Measurements from ENCODE around the gene TMEM130. TPM values are rescaled to one million over a fixed set of nuclear protein-coding genes. Genes with fewer than 3 reads are reported as not detected.
A peak's percentile ranks its signal among the peaks of the same experiment; 100 is the strongest.

The TMEM130 gene
- polyA plus RNA-seq, 2 of the 4 experiments (the other 2 are of a cell fraction), result 0.25 to 0.41 TPM

DNA sequence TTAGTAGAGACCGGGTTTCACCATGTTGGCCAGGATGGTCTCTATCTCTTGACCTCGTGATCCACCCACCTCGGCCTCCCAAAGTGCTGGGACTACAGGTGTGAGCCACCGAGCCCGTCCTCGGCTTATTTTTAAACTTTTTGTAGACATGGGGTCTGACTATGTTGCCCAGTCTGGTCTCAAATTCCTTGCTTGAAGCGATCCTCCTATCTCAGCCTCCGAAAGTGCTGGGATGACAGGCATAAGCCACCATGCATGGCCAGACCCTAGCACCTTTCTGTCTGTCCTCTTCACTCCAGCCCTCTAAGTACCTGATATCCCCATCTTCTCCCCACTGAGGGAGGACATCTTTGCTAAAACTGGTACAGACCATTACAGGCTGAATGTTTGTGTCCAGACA lies 41.4 kb downstream of the TMEM130 start:
- no peak for ATAC-seq
- Histone ChIP-seq H3K4me1 (no peaks in the 10 kb centered on the region), H3K4me2 (no peak overlapping the region), H3K4me3 (no peak overlapping the region), H3K9me3 (no peaks in the 10 kb centered on the region), H3K27ac (no peak overlapping the region)
- ChIA-PET CTCF (interaction anchor here (1.5 to 14.7 kb wide), 4 partner anchors 12 to 407 kb away, joined by 6 to 160 read pairs (median 18); no protein-coding TSS in a partner anchor), POLR2A (no interaction called here)
- no peak for DNase-seq (ENCODE audit: low read depth in 1 of 2, low spot score in 1 of 2)
- no peak for FAIRE-seq
- TF ChIP-seq KDM5A (IDR thresholded peaks at IDR 0.05) (no peak), MYC (IDR thresholded peaks at IDR 0.05; ENCODE audit: borderline replicate concordance, low read length) (no peak), KDM1A (IDR thresholded peaks at IDR 0.05; ENCODE audit: low read depth) (no peak), HOXA7 (CRISPR knock-in tag; IDR thresholded peaks at IDR 0.05) (no peak), NFE2L2 (conservative IDR thresholded peaks at IDR 0.05; ENCODE audit: low read length) (no peak), PHF8 (IDR thresholded peaks at IDR 0.05; ENCODE audit: borderline replicate concordance, low read depth) (no peak), CEBPB (IDR thresholded peaks at IDR 0.05) (no peak), ZFP36 (IDR thresholded peaks at IDR 0.05; ENCODE audit: borderline replicate concordance, partially characterized antibody) (no peak), JUN (IDR thresholded peaks at IDR 0.05) (no peak), CBX8 (IDR thresholded peaks at IDR 0.05) (no peak), HEYL (CRISPR knock-in tag; IDR thresholded peaks at IDR 0.05) (no peak)
- TF ChIP-seq, protein P1, sequence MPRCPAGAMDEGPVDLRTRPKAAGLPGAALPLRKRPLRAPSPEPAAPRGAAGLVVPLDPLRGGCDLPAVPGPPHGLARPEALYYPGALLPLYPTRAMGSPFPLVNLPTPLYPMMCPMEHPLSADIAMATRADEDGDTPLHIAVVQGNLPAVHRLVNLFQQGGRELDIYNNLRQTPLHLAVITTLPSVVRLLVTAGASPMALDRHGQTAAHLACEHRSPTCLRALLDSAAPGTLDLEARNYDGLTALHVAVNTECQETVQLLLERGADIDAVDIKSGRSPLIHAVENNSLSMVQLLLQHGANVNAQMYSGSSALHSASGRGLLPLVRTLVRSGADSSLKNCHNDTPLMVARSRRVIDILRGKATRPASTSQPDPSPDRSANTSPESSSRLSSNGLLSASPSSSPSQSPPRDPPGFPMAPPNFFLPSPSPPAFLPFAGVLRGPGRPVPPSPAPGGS (IDR thresholded peaks at IDR 0.05), result no peak
- WGBS (ENCODE audit: missing lambda C conversion rate), result 64% methylated on average over 8 of the region's 8 CpGs

DNA sequence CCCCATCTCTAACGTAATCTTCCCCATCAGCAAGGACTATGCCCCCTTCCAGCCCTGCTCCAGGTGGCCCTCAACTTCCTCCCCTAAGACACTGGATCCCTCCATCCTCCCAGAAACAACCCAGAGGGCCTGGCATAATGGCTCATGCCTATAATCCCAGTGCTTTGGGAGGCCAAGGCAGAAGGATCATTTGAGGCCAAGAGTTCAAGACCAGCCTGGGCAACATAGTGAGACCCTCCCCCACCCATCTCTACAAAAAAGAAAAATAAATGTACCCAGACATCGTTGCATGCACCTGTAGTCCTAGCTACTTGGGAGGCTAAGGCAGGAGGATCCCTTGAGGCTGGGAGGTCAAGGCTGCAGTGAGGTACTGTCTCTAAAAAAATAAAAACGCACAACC lies 42.6 kb downstream of the TMEM130 start:
- ChIA-PET CTCF (interaction anchor here (1.5 to 14.7 kb wide), 4 partner anchors 8 to 406 kb away, joined by 5 to 160 read pairs (median 9); no protein-coding TSS in a partner anchor), POLR2A (interaction anchor here (0.6 kb wide), 1 partner anchor 529 kb away, joined by 3 read pairs; no protein-coding TSS in a partner anchor)
- peaks cover 9% of the 10 kb centered on the region for H3K4me1 ChIP-seq
- DNase-seq (ENCODE audit: low read depth in 1 of 2, low spot score in 1 of 2), result no peak
- WGBS (ENCODE audit: missing lambda C conversion rate), result 49% methylated on average over 2 of the region's 3 CpGs
- no peak for ATAC-seq
- no peak for FAIRE-seq
- H3K9me3 ChIP-seq, result no peaks in the 10 kb centered on the region
- no peak overlapping the region for H3K4me2 ChIP-seq
- H3K4me3 ChIP-seq, result no peak overlapping the region
- H3K27ac ChIP-seq, result peak overlapping the region in 1 of 2 experiments; percentile 59; a peak in 3 of 6 replicates
- no peak for TF ChIP-seq GATA3 (IDR thresholded peaks at IDR 0.05; ENCODE audit: borderline replicate concordance)
- TF ChIP-seq, protein P1 (IDR thresholded peaks at IDR 0.05), result no peak
- no peak for TF ChIP-seq CHD4 (IDR thresholded peaks at IDR 0.05; ENCODE audit: borderline replicate concordance)
- no peak for TF ChIP-seq CHD2 (IDR thresholded peaks at IDR 0.05; ENCODE audit: low read length, partially characterized antibody)
- no peak for TF ChIP-seq BHLHE40 (IDR thresholded peaks at IDR 0.05; ENCODE audit: low read depth, low read length)
- no peak for TF ChIP-seq FOSL2 (IDR thresholded peaks at IDR 0.05)
- no peak for TF ChIP-seq FOSL2 (CRISPR knock-in tag; IDR thresholded peaks at IDR 0.05)
- no peak for TF ChIP-seq CBX8 (IDR thresholded peaks at IDR 0.05)
- TF ChIP-seq, protein P2, sequence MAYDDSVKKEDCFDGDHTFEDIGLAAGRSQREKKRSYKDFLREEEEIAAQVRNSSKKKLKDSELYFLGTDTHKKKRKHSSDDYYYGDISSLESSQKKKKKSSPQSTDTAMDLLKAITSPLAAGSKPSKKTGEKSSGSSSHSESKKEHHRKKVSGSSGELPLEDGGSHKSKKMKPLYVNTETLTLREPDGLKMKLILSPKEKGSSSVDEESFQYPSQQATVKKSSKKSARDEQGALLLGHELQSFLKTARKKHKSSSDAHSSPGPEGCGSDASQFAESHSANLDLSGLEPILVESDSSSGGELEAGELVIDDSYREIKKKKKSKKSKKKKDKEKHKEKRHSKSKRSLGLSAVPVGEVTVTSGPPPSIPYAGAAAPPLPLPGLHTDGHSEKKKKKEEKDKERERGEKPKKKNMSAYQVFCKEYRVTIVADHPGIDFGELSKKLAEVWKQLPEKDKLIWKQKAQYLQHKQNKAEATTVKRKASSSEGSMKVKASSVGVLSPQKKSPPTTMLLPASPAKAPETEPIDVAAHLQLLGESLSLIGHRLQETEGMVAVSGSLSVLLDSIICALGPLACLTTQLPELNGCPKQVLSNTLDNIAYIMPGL (CRISPR knock-in tag; IDR thresholded peaks at IDR 0.05; ENCODE audit: borderline replicate concordance), result no peak
- TF ChIP-seq PHF8 (IDR thresholded peaks at IDR 0.05; ENCODE audit: borderline replicate concordance, low read depth), result no peak
- no peak for TF ChIP-seq CEBPB (IDR thresholded peaks at IDR 0.05)
- no peak for TF ChIP-seq RARB (CRISPR knock-in tag; IDR thresholded peaks at IDR 0.05)
- TF ChIP-seq NFE2L2 (conservative IDR thresholded peaks at IDR 0.05; ENCODE audit: low read length), result no peak
- TF ChIP-seq FOSB (CRISPR knock-in tag; IDR thresholded peaks at IDR 0.05), result no peak
- TF ChIP-seq EHMT2 (IDR thresholded peaks at IDR 0.05; ENCODE audit: low read depth), result no peak

Data from A549 (cell line).